ENCODE measurements around the gene TTLL6.
A peak's percentile ranks its signal among the peaks of the same experiment; 100 is the strongest.

The TTLL6 gene

GRCh38 chr17:48738424-48738802 lies 78.6 kb downstream of the TTLL6 start:
- DNase-seq (ENCODE audit: low read depth in 2 of 2) = no peak

- no peak for DNase-seq (ENCODE audit: low read depth in 2 of 2)
Measured at GRCh38 chr17:48737330-48738043, 79.5 kb downstream of the TTLL6 start.

- no peak for DNase-seq (ENCODE audit: low read depth in 2 of 2)
Measured at GRCh38 chr17:48735062-48735351, 82.0 kb downstream of the TTLL6 start.

- no peak for DNase-seq (ENCODE audit: low read depth in 2 of 2)
Measured at GRCh38 chr17:48734333-48735061, 82.5 kb downstream of the TTLL6 start.

- no peak for DNase-seq (ENCODE audit: low read depth in 2 of 2)
Measured at GRCh38 chr17:48733632-48734328, 83.2 kb downstream of the TTLL6 start.

- no peak for DNase-seq (ENCODE audit: low read depth in 2 of 2)
Measured at GRCh38 chr17:48732688-48733629, 84.1 kb downstream of the TTLL6 start.

- DNase-seq (ENCODE audit: low read depth in 2 of 2) = no peak
Measured at GRCh38 chr17:48731355-48731754, 85.7 kb downstream of the TTLL6 start.

- DNase-seq (ENCODE audit: low read depth in 2 of 2) = no peak
Measured at GRCh38 chr17:48730240-48730550, 86.8 kb downstream of the TTLL6 start.

- DNase-seq (ENCODE audit: low read depth in 2 of 2) = no peak
Measured at GRCh38 chr17:48729335-48730239, 87.4 kb downstream of the TTLL6 start.

- peak in 1 of 2 donors; percentile 41 for DNase-seq (ENCODE audit: low read depth in 2 of 2)
Measured at GRCh38 chr17:48728232-48729231, 88.5 kb downstream of the TTLL6 start, which contains the start of gene HOXB13. Gene HOXB13 (minus strand): TSS chr17:48728750. CDS start chr17:48728593, 157 bp downstream.

GRCh38 chr17:48727415-48728175 lies 89.4 kb downstream of the TTLL6 start:
- DNase-seq (ENCODE audit: low read depth in 2 of 2) = no peak

- no peak for DNase-seq (ENCODE audit: low read depth in 2 of 2)
Measured at GRCh38 chr17:48726916-48727286, 90.1 kb downstream of the TTLL6 start.

- no peak for DNase-seq (ENCODE audit: low read depth in 2 of 2)
Measured at GRCh38 chr17:48726114-48726915, 90.7 kb downstream of the TTLL6 start.

- no peak for DNase-seq (ENCODE audit: low read depth in 2 of 2)
Measured at GRCh38 chr17:48725288-48726064, 91.6 kb downstream of the TTLL6 start.

GRCh38 chr17:48725004-48725287 lies 92.1 kb downstream of the TTLL6 start:
- DNase-seq (ENCODE audit: low read depth in 2 of 2) = no peak

GRCh38 chr17:48724251-48725003 lies 92.6 kb downstream of the TTLL6 start:
- peak; percentile 68 to 75 for DNase-seq (ENCODE audit: low read depth in 2 of 2)
